GM12878 (cell line): Measurements from ENCODE around the gene SFT2D3.

ENCODE experiments used
- CBFB ChIP-seq: IDR thresholded peaks from 2 replicates; pipeline ENCODE4 v1.6.1; 2016; ENCODE audit warnings: antibody characterized with exemption, low read depth
- EP300 ChIP-seq, 2 experiments: fragments of 150-350 bp in 1 of 2; IDR thresholded peaks; 2 replicates each; pipeline ENCODE4 v1.6.1; 2011 to 2012; ENCODE audit warnings: low read depth in 2 of 2, low read length in 2 of 2, borderline replicate concordance in 1 of 2, improper control_type of control experiment in 1 of 2, inconsistent platforms in 1 of 2; ENCODE audit not compliant: control insufficient read depth in 1 of 2
- FOXM1 ChIP-seq: IDR thresholded peaks from 2 replicates; pipeline ENCODE4 v1.6.1; 2012; ENCODE audit warnings: low read depth, mild to moderate bottlenecking, inconsistent platforms, low read length, moderate library complexity
- HDAC2 ChIP-seq: fragments of 200-600 bp; sonication (generic); IDR thresholded peaks from 2 replicates; pipeline ENCODE4 v1.6.1; 2017
- HDAC6 ChIP-seq: fragments of 200-600 bp; sonication (generic); IDR thresholded peaks from one replicate; pipeline ENCODE4 v1.8.0; 2017; ENCODE audit warnings: antibody characterized with exemption; ENCODE audit not compliant: unreplicated experiment
- POLR2A ChIP-seq: IDR thresholded peaks from 2 replicates; pipeline ENCODE4 v1.6.1; 2011; ENCODE audit warnings: low read depth, mild to moderate bottlenecking, low read length
- RBBP5 ChIP-seq: fragments of 200-600 bp; sonication (generic); conservative IDR thresholded peaks from 2 replicates; pipeline ENCODE4 v1.6.1; 2016
- SMC3 ChIP-seq: IDR thresholded peaks from 2 replicates; pipeline ENCODE4 v1.6.1; 2011; ENCODE audit warnings: low read length, improper control_type of control experiment, borderline replicate concordance
- TCF12 ChIP-seq: IDR thresholded peaks from 2 replicates; pipeline ENCODE4 v1.6.1; 2011; ENCODE audit warnings: low read depth, mild to moderate bottlenecking, low read length
- TF ChIP-seq, protein P1 (sequence below): IDR thresholded peaks from 2 replicates; pipeline ENCODE4 v1.6.1; 2012; ENCODE audit warnings: low read depth, low read length, improper control_type of control experiment
- TF ChIP-seq, protein P2 (sequence below), 3 experiments: IDR thresholded peaks in 2 of 3; conservative IDR thresholded peaks in 1 of 3; 2 replicates each; pipeline ENCODE4 v1.5.1; 2011; ENCODE audit warnings: low read depth in 3 of 3, low read length in 3 of 3, mild to moderate bottlenecking in 3 of 3, control low read depth in 2 of 3, moderate library complexity in 2 of 3, inconsistent platforms in 1 of 3, mixed read lengths in 1 of 3; ENCODE audit not compliant: control insufficient read depth in 2 of 3, insufficient read depth in 1 of 3; ENCODE audit errors: extremely low read depth in 1 of 3
- TF ChIP-seq, protein P3 (sequence below): fragments of 450-650 bp; formaldehyde crosslinking; IDR thresholded peaks from 2 replicates; pipeline ENCODE4 v1.4.0; 2022; ENCODE audit warnings: mild to moderate bottlenecking, moderate library complexity

DNA sequence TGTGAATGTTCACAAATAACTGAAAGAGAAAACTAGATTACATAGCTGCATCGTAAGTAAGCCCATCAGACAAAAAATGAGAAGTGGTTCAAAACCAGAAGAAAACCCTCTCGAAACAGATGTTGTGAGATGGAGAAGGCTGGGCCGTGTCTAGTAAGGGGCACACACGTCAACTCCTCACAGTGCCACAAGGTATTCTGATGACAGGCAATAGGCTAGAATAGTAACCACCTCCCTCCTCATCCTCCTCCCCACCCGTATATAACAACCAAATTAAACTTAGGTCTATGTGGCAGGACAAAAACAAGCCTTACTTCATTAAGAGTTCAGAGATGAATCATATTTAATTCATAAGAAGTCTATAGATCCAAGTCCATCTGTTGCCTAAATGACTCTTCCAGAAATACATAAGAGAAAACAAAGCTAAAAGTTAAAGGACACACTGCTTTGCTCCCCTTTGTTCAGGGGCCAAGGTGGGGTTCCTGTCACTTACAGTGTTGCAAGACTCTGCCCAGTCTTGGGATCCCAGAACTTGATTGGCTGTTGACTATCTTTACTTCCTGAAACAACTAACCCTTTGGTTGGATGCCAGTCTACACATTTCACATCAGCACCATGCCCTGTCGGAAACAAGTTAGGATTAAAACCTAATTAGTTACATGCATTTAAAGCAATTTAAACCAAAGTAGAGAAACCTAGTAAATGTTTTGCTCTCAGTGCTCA, 25.0 kb downstream of the SFT2D3 start:
- TF ChIP-seq, protein P1, sequence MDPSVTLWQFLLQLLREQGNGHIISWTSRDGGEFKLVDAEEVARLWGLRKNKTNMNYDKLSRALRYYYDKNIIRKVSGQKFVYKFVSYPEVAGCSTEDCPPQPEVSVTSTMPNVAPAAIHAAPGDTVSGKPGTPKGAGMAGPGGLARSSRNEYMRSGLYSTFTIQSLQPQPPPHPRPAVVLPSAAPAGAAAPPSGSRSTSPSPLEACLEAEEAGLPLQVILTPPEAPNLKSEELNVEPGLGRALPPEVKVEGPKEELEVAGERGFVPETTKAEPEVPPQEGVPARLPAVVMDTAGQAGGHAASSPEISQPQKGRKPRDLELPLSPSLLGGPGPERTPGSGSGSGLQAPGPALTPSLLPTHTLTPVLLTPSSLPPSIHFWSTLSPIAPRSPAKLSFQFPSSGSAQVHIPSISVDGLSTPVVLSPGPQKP: no peak
- no peak for TF ChIP-seq POLR2A
- TF ChIP-seq, protein P2, sequence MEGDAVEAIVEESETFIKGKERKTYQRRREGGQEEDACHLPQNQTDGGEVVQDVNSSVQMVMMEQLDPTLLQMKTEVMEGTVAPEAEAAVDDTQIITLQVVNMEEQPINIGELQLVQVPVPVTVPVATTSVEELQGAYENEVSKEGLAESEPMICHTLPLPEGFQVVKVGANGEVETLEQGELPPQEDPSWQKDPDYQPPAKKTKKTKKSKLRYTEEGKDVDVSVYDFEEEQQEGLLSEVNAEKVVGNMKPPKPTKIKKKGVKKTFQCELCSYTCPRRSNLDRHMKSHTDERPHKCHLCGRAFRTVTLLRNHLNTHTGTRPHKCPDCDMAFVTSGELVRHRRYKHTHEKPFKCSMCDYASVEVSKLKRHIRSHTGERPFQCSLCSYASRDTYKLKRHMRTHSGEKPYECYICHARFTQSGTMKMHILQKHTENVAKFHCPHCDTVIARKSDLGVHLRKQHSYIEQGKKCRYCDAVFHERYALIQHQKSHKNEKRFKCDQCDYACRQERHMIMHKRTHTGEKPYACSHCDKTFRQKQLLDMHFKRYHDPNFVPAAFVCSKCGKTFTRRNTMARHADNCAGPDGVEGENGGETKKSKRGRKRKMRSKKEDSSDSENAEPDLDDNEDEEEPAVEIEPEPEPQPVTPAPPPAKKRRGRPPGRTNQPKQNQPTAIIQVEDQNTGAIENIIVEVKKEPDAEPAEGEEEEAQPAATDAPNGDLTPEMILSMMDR (IDR thresholded peaks at IDR 0.05 in 2 of 3, conservative IDR thresholded peaks at IDR 0.05 in 1 of 3; ENCODE audit: control insufficient read depth in 2 of 3, extremely low read depth in 1 of 3, insufficient read depth in 1 of 3, low read depth in 3 of 3, low read length in 3 of 3): no peak
- TF ChIP-seq RBBP5: no peak
- no peak for TF ChIP-seq EP300 (IDR thresholded peaks at IDR 0.05; ENCODE audit: borderline replicate concordance in 1 of 2, control insufficient read depth in 1 of 2, low read depth in 2 of 2, low read length in 2 of 2)
- TF ChIP-seq CBFB: no peak
- no peak for TF ChIP-seq HDAC2
- TF ChIP-seq HDAC6: no peak
- TF ChIP-seq, protein P3, sequence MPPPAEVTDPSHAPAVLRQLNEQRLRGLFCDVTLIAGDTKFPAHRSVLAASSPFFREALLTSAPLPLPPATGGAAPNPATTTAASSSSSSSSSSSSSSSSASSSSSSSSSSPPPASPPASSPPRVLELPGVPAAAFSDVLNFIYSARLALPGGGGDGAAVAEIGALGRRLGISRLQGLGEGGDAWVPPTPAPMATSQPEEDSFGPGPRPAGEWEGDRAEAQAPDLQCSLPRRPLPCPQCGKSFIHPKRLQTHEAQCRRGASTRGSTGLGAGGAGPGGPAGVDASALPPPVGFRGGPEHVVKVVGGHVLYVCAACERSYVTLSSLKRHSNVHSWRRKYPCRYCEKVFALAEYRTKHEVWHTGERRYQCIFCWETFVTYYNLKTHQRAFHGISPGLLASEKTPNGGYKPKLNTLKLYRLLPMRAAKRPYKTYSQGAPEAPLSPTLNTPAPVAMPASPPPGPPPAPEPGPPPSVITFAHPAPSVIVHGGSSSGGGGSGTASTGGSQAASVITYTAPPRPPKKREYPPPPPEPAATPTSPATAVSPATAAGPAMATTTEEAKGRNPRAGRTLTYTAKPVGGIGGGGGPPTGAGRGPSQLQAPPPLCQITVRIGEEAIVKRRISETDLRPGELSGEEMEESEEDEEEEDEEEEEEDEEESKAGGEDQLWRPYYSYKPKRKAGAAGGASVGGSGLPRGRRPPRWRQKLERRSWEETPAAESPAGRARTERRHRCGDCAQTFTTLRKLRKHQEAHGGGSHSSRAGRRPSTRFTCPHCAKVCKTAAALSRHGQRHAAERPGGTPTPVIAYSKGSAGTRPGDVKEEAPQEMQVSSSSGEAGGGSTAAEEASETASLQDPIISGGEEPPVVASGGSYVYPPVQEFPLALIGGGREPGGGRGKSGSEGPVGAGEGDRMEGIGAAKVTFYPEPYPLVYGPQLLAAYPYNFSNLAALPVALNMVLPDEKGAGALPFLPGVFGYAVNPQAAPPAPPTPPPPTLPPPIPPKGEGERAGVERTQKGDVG (CRISPR knock-in tag): no peak
- no peak for TF ChIP-seq SMC3
- no peak for TF ChIP-seq TCF12
- TF ChIP-seq FOXM1: no peak
